Mesodermal cell (in vitro differentiated cells): ENCODE measurements around the gene LCP2.
A peak's percentile ranks its signal among the peaks of the same experiment; 100 is the strongest.

Experiments used
- H3K27ac ChIP-seq: 2 replicates; pipeline ENCODE4 v1.7.0; 2013; ENCODE audit warnings: mild to moderate bottlenecking, low read depth, low read length, moderate library complexity; ENCODE audit not compliant: severe bottlenecking
- H3K36me3 ChIP-seq: 2 replicates; pipeline ENCODE4 v1.7.1; 2013; ENCODE audit warnings: mild to moderate bottlenecking, low read length, moderate library complexity; ENCODE audit not compliant: control insufficient read depth, insufficient read depth
- H3K4me1 ChIP-seq: one replicate; pipeline ENCODE4 v1.7.1; 2013; ENCODE audit warnings: mild to moderate bottlenecking, low read length; ENCODE audit not compliant: insufficient read depth, control insufficient read depth, poor library complexity, severe bottlenecking
- H3K4me3 ChIP-seq: 2 replicates; pipeline ENCODE4 v1.7.0; 2013; ENCODE audit warnings: low read length, control low read depth, mild to moderate bottlenecking; ENCODE audit not compliant: insufficient read depth, poor library complexity, severe bottlenecking; ENCODE audit errors: extremely low read depth
- H3K9me3 ChIP-seq: 2 replicates; pipeline ENCODE4 v1.7.1; 2013; ENCODE audit warnings: mild to moderate bottlenecking, low read length, moderate library complexity; ENCODE audit not compliant: control insufficient read depth
- whole genome bisulfite sequencing, 2 experiments: methylation state at CpG; one replicate each; pipeline ENCODE4 v1.1.5; 2013; ENCODE audit warnings: missing lambda C conversion rate in 2 of 2; ENCODE audit not compliant: insufficient coverage in 2 of 2; 5-methylcytosine and 5-hydroxymethylcytosine counted together

LCP2 gene

DNA sequence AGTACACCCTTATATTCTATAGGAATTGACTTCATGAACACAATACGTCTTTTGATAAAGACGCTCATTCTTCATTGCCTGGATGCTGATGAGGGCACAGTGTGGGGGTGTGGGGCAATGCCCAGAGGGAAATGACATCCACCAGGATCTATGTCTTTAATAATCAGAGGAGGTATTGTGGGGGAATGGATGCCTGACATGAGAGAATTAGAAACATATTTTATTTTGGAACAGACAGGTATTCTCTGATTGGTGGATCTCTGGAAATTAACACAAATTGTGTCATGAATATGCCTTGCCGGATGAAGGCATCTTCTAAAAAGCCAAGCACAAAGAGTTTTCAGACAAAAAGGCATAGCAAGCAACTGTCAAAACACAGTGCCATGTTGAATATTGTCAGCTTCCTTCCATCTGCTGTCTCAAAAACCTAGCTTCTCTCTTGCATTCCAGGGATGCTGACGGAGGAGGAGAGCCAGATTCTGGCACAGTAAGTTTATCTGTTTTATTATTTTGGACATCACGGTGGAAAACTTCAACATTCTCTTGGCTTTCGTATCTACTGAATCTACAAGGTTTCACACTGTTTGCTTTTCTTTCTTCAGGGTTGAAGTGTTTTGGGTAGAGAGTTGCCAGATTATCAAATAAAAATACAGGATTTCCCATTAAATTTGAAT lies 68.7 kb downstream of the LCP2 start:
- Histone ChIP-seq H3K36me3 (no peaks in the 10 kb centered on the region), H3K9me3 (no peaks in the 10 kb centered on the region), H3K27ac (no peak overlapping the region), H3K4me3 (no peak overlapping the region), H3K4me1 (peaks cover 11% of the 10 kb centered on the region)
- 92 to 97% methylated on average over 2 to 3 of the region's 6 CpGs for WGBS, 2 experiments

- no peaks in the 10 kb centered on the region for H3K36me3 ChIP-seq
- no peaks in the 10 kb centered on the region for H3K9me3 ChIP-seq
- peaks cover 13% of the 10 kb centered on the region for H3K4me1 ChIP-seq
- H3K4me3 ChIP-seq = no peak overlapping the region
- H3K27ac ChIP-seq = no peak overlapping the region
- WGBS, 2 experiments = 71 to 100% methylated on average over 1 to 2 of the region's 2 CpGs
Measured at GRCh38 chr5:170226661-170227060, 70.9 kb downstream of the LCP2 start.

DNA sequence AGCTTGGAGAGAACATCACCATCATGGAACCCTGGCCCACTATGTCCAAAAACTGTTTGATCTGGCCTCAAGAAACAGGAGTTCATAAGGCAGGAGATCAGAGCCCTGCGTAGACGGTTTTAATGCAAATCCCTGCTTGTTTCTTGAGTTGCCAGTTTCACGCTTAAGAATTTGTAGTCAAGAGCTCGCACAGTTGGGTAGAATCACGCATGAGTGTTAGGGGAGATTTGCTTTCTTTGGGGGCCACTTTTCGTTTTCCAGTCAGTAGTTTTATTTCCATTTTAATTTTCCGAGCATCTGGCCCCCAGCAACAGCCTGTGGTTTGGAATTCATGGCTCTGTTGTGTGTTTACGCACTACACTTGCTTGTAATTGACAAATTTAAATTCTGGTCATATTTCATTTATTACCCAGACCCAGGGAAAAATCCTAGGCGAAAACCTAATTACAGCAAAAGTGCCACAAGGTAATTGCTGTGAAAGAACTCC lies 71.4 kb downstream of the LCP2 start:
- Histone ChIP-seq H3K9me3 (no peaks in the 10 kb centered on the region), H3K36me3 (no peaks in the 10 kb centered on the region), H3K4me3 (no peak overlapping the region), H3K4me1 (peaks cover 13% of the 10 kb centered on the region), H3K27ac (no peak overlapping the region)
- 62 to 80% methylated on average over 4 to 6 of the region's 9 CpGs for WGBS, 2 experiments

- Histone ChIP-seq H3K27ac (no peak overlapping the region), H3K4me3 (no peak overlapping the region), H3K4me1 (peaks cover 13% of the 10 kb centered on the region), H3K36me3 (no peaks in the 10 kb centered on the region), H3K9me3 (no peaks in the 10 kb centered on the region)
- 48 to 50% methylated on average over 5 of the region's 7 CpGs for WGBS, 2 experiments
Measured at GRCh38 chr5:170225326-170226128, 72.0 kb downstream of the LCP2 start.

DNA sequence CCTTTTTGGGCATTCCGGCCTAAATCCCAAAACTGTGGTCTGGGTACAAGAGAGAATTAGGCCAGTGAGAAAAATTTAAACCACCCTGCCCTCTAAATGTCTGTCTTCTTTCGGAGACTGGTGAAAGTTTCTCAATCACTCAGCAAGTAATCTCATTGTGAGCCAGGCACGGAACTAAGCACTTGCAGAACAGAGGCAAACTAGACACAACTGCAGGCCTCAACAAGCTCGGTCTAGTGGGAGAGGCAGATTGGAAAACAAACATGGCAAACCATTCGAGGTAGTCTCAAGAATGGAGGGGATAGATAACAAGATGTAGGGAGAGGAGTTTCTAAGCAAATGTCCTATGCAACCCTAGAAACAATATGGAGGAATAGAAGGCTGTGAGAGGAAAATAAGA lies 73.7 kb downstream of the LCP2 start:
- Histone ChIP-seq H3K36me3 (no peaks in the 10 kb centered on the region), H3K4me3 (no peak overlapping the region), H3K27ac (no peak overlapping the region), H3K4me1 (peaks cover 19% of the 10 kb centered on the region), H3K9me3 (no peaks in the 10 kb centered on the region)
- WGBS, 2 experiments = 95 to 100% methylated on average over 3 of the region's 5 CpGs

GRCh38 chr5:170223360-170223759 lies 74.2 kb downstream of the LCP2 start:
- H3K36me3 ChIP-seq = no peaks in the 10 kb centered on the region
- H3K27ac ChIP-seq = no peak overlapping the region
- H3K9me3 ChIP-seq = no peaks in the 10 kb centered on the region
- no peak overlapping the region for H3K4me3 ChIP-seq
- H3K4me1 ChIP-seq = peaks cover 19% of the 10 kb centered on the region

- WGBS, 2 experiments = 35 to 88% methylated on average over 1 to 2 of the region's 6 CpGs
- peak overlapping the region; percentile 69 for H3K27ac ChIP-seq
- no peaks in the 10 kb centered on the region for H3K36me3 ChIP-seq
- H3K4me1 ChIP-seq = peaks cover 19% of the 10 kb centered on the region
- no peaks in the 10 kb centered on the region for H3K9me3 ChIP-seq
- H3K4me3 ChIP-seq = no peak overlapping the region
Measured at GRCh38 chr5:170221327-170221741, 76.2 kb downstream of the LCP2 start.

- 86 to 89% methylated on average over 1 of the region's 2 CpGs for WGBS, 2 experiments
- Histone ChIP-seq H3K4me3 (no peak overlapping the region), H3K9me3 (no peaks in the 10 kb centered on the region), H3K27ac (no peak overlapping the region), H3K36me3 (no peaks in the 10 kb centered on the region), H3K4me1 (peaks cover 19% of the 10 kb centered on the region)
Measured at GRCh38 chr5:170220191-170220590, 77.4 kb downstream of the LCP2 start.

GRCh38 chr5:170219615-170220014 lies 78.0 kb downstream of the LCP2 start:
- Histone ChIP-seq H3K4me1 (peaks cover 15% of the 10 kb centered on the region), H3K9me3 (no peaks in the 10 kb centered on the region), H3K4me3 (no peak overlapping the region), H3K36me3 (no peaks in the 10 kb centered on the region), H3K27ac (no peak overlapping the region)
- WGBS, 2 experiments = 67% methylated on average over 1 of the region's 2 CpGs; no CpG with 5 or more reads in 1 of the 2 experiments

- H3K27ac ChIP-seq = no peak overlapping the region
- H3K4me3 ChIP-seq = no peak overlapping the region
- H3K9me3 ChIP-seq = no peaks in the 10 kb centered on the region
- no peaks in the 10 kb centered on the region for H3K36me3 ChIP-seq
- 75 to 77% methylated on average over 1 of the region's 1 CpG for WGBS, 2 experiments
- H3K4me1 ChIP-seq = peaks cover 6% of the 10 kb centered on the region
Measured at GRCh38 chr5:170218726-170219125, 78.9 kb downstream of the LCP2 start.

DNA sequence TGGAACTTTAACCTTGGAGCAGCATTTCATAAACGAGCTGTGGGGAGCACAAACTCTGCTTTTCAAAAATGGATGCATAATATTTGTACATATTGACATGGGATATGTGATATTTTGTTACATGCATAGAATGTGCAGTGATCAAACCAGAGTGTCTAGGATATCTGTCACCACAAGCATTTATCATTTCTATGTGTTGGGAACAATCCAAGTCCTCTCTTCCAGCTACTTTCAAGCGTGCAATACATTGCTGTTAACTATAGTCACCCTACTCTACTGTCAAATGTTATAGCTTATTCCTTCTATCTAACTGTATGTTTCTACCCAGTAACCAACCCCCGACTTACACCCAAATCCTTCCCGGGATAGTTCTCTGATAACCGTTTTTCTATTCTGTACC lies 79.7 kb downstream of the LCP2 start:
- 84 to 89% methylated on average over 4 to 5 of the region's 5 CpGs for WGBS, 2 experiments
- Histone ChIP-seq H3K4me1 (peaks cover 6% of the 10 kb centered on the region), H3K9me3 (no peaks in the 10 kb centered on the region), H3K27ac (no peak overlapping the region), H3K36me3 (no peaks in the 10 kb centered on the region), H3K4me3 (no peak overlapping the region)
